SK-N-SH treated with all-trans-retinoic acid at 6 μM for 48 hours (cell line): ENCODE data around the gene KLRK1.
A peak's percentile ranks its signal among the peaks of the same experiment; 100 is the strongest.
"Not testable (repeated sequence)": the region's sequence is repeated elsewhere in the genome, so short reads cannot be mapped to it uniquely, and the experiment has no call there.

ENCODE experiments used
- ATAC-seq: fragments of 200-7000 bp; cut with Tn5 transposase; 3 replicates; pipeline ENCODE4 v1.9.1; 2020; ENCODE audit warnings: mild to moderate bottlenecking, moderate library complexity
- ARNTL ChIP-seq: fragments of 450-650 bp; formaldehyde crosslinking; IDR thresholded peaks from 2 replicates; pipeline ENCODE4 v1.5.0; 2020; ENCODE audit warnings: low read depth, mild to moderate bottlenecking, moderate library complexity, borderline replicate concordance
- BACH2 ChIP-seq: fragments of 250-450 bp; sonication (Bioruptor Pico); IDR thresholded peaks from 2 replicates; pipeline ENCODE4 v1.9.0; 2021; ENCODE audit warnings: mild to moderate bottlenecking, borderline replicate concordance
- CREB5 ChIP-seq: fragments of 250-450 bp; sonication (Bioruptor Pico); IDR thresholded peaks from 2 replicates; pipeline ENCODE4 v1.5.1; 2020; ENCODE audit warnings: low read depth, mild to moderate bottlenecking, moderate library complexity
- CSRNP3 ChIP-seq: fragments of 250-450 bp; sonication (Bioruptor Pico); IDR thresholded peaks from 2 replicates; pipeline ENCODE4 v1.5.1; 2021; ENCODE audit warnings: mild to moderate bottlenecking, moderate library complexity
- ISL1 ChIP-seq: fragments of 250-450 bp; sonication (Bioruptor Pico); IDR thresholded peaks from 2 replicates; pipeline ENCODE4 v2.1.2; 2022; ENCODE audit warnings: mild to moderate bottlenecking, moderate library complexity
- POU6F1 ChIP-seq: fragments of 250-450 bp; sonication (Bioruptor Pico); IDR thresholded peaks from 2 replicates; pipeline ENCODE4 v1.8.0; 2021; ENCODE audit warnings: low read depth, mild to moderate bottlenecking, moderate library complexity, borderline replicate concordance
- SNAI2 ChIP-seq: fragments of 250-450 bp; sonication (Bioruptor Pico); IDR thresholded peaks from 2 replicates; pipeline ENCODE4 v1.5.0; 2020; ENCODE audit warnings: mild to moderate bottlenecking, moderate library complexity
- TCF4 ChIP-seq: fragments of 250-450 bp; sonication (Bioruptor Pico); IDR thresholded peaks from 2 replicates; pipeline ENCODE4 v1.8.0; 2021; ENCODE audit warnings: mild to moderate bottlenecking, moderate library complexity, borderline replicate concordance
- TOX ChIP-seq: fragments of 250-450 bp; sonication (Bioruptor Pico); IDR thresholded peaks from 2 replicates; pipeline ENCODE4 v1.8.0; 2021; ENCODE audit warnings: mild to moderate bottlenecking, moderate library complexity, borderline replicate concordance
- ZC3H10 ChIP-seq: fragments of 250-450 bp; sonication (Bioruptor Pico); IDR thresholded peaks from 2 replicates; pipeline ENCODE4 v1.5.1; 2021; ENCODE audit warnings: mild to moderate bottlenecking, moderate library complexity
- ZFP3 ChIP-seq: fragments of 250-450 bp; sonication (Bioruptor Pico); IDR thresholded peaks from 2 replicates; pipeline ENCODE4 v1.5.0; 2020; ENCODE audit warnings: mild to moderate bottlenecking, moderate library complexity
- ZNF565 ChIP-seq: fragments of 450-650 bp; formaldehyde crosslinking; conservative IDR thresholded peaks from 2 replicates; pipeline ENCODE4 v1.5.0; 2020; ENCODE audit warnings: low read depth, mild to moderate bottlenecking, moderate library complexity
- ZNF70 ChIP-seq: fragments of 450-650 bp; formaldehyde crosslinking; IDR thresholded peaks from 2 replicates; pipeline ENCODE4 v1.5.0; 2020; ENCODE audit warnings: mild to moderate bottlenecking, moderate library complexity
- ZNF8 ChIP-seq: fragments of 450-650 bp; formaldehyde crosslinking; IDR thresholded peaks from 2 replicates; pipeline ENCODE4 v1.5.0; 2020; ENCODE audit warnings: mild to moderate bottlenecking, moderate library complexity
- TF ChIP-seq, protein P1 (sequence below): fragments of 250-450 bp; sonication (Bioruptor Pico); IDR thresholded peaks from 2 replicates; pipeline ENCODE4 v1.5.0; 2020; ENCODE audit warnings: mild to moderate bottlenecking, moderate library complexity

The KLRK1 gene

DNA sequence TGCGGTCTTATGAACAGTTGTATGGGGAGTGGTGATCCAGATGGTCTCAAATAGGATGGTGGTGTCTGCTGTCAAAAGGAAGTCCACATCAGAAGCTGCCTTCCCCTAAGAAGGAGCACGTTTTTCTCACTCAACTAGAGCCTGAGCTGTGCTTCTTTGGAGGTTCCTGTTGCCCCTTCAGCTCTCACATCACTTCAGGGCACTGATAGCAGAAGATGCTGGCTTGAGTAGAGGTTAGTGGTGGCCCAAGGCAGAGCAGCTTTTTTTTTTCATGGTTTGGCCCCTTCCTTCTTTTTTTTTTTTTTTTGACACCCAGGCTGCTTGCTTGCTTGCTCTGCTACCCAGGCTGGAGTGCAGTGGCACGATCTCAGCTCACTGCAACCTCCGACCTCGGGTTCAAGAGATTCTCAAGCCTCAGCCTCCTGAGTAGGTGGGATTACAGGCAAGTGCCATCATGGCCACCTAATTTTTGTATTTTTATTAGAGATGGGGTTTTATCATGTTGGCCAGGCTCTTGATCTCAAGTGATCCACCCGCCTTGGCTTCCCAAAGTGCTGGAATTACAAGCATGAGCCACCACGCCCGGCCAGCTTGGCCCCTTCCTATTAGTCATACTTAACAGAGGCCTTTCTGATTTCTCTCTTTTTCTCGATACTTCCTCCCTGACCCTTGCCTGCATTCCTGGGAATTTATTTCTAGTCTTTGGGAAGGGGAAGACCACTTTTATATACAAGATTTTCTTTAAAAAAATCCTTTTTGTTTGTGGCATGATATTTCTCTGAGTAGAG lies 50.6 kb downstream of the KLRK1 start:
- no peak for TF ChIP-seq ISL1 (CRISPR knock-in tag)
- no peak for TF ChIP-seq ZNF565 (CRISPR knock-in tag)
- TF ChIP-seq ZC3H10 (CRISPR knock-in tag), result no peak
- no peak for TF ChIP-seq ZNF8 (CRISPR knock-in tag)
- TF ChIP-seq TCF4 (CRISPR knock-in tag), result no peak
- TF ChIP-seq BACH2, result no peak
- TF ChIP-seq CREB5 (CRISPR knock-in tag), result no peak
- TF ChIP-seq, protein P1, sequence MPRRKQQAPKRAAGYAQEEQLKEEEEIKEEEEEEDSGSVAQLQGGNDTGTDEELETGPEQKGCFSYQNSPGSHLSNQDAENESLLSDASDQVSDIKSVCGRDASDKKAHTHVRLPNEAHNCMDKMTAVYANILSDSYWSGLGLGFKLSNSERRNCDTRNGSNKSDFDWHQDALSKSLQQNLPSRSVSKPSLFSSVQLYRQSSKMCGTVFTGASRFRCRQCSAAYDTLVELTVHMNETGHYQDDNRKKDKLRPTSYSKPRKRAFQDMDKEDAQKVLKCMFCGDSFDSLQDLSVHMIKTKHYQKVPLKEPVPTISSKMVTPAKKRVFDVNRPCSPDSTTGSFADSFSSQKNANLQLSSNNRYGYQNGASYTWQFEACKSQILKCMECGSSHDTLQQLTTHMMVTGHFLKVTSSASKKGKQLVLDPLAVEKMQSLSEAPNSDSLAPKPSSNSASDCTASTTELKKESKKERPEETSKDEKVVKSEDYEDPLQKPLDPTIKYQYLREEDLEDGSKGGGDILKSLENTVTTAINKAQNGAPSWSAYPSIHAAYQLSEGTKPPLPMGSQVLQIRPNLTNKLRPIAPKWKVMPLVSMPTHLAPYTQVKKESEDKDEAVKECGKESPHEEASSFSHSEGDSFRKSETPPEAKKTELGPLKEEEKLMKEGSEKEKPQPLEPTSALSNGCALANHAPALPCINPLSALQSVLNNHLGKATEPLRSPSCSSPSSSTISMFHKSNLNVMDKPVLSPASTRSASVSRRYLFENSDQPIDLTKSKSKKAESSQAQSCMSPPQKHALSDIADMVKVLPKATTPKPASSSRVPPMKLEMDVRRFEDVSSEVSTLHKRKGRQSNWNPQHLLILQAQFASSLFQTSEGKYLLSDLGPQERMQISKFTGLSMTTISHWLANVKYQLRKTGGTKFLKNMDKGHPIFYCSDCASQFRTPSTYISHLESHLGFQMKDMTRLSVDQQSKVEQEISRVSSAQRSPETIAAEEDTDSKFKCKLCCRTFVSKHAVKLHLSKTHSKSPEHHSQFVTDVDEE (CRISPR knock-in tag), result no peak
- ATAC-seq, result no peak

DNA sequence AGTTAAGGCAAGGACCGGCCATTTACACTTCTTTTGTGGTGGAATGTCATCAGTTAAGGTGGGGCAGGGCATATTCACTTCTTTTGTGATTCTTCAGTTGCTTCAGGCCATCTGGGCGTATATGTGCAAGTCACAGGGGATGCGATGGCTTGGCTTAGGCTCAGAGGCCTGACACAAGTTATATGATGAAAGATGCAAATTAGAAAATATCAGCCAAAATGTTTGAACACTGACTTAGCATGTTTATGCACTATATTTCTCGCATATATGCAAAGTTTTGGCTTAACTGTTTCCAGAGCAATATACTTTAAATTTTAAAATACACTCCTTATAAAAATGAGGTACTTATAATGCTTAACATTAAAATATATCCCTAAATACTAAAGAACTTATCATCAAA lies 51.4 kb downstream of the KLRK1 start:
- not testable (repeated sequence) for ATAC-seq

DNA sequence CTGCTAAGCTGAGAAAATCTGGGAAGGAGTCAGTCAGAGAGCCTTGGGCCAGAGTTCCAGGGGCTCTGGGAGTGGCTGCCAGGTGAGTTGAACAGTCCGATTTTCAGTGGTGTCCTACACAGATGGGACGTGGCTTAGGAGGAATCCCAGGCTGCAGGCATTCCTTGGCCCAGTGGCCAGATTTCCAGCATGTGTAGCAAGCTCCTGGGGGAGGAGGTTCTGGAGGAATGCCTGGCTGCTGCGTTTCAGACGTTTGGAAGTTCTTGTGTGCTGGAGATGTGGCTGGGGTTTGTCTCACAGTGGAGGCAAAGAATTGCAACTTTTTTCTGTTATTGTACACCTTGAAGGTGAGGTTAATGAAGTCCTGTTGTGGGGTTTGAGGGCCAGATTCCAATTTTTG lies 53.6 kb downstream of the KLRK1 start:
- ATAC-seq, result not testable (repeated sequence)

DNA sequence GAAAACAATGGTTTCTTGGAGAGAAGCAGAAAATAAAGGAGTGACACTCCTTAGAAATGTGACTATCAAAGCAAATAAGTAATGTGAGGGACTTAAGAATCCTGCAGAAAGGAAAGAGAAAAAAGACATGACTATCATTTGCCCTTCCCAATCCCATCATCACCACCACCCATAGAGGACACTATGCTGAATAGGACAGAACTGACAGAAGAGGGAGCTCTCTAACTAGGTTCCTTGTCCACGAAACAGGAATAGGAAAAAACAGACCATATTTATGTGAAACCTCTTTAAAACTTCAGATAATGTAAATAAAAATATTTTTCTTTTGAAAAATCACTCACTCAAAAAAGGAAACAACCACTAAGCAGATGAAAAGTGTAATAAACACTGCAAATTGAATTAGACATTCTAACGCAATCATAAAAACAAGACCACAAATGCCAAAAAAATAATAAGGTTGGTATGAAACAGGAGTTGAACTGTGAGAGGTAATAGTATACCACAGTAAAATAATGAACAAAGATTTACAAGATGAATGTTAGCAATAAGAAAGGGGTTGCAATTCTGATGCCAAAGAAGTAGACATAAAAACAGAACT lies 58.1 kb downstream of the KLRK1 start:
- no peak for TF ChIP-seq BACH2
- TF ChIP-seq ZNF70 (CRISPR knock-in tag), result no peak
- TF ChIP-seq POU6F1 (CRISPR knock-in tag), result no peak
- no peak for TF ChIP-seq ZFP3 (CRISPR knock-in tag)
- TF ChIP-seq TCF4 (CRISPR knock-in tag), result no peak
- TF ChIP-seq SNAI2 (CRISPR knock-in tag), result no peak
- TF ChIP-seq CSRNP3 (CRISPR knock-in tag), result no peak
- TF ChIP-seq TOX, result no peak
- TF ChIP-seq ZNF565 (CRISPR knock-in tag), result no peak
- TF ChIP-seq ARNTL, result no peak
- ATAC-seq, result peak; percentile 88

- not testable (repeated sequence) for ATAC-seq
These were observed 61.1 kb downstream of the KLRK1 start for GRCh38 chr12:10328691-10329090.
